WTC11 (cell line): Measurements from ENCODE around the gene FBXW2. TPM values are rescaled to one million over a fixed set of nuclear protein-coding genes. Genes with fewer than 3 reads are reported as not detected.

Experiments used
- ATAC-seq: fragments of 200-7000 bp; cut with Tn5 transposase; 2 replicates; pipeline ENCODE4 v1.10.0; 2021; ENCODE audit warnings: mild to moderate bottlenecking, moderate library complexity
- CTCF ChIA-PET: fragments of 300-600 bp; sonication (Branson Sonifier 250); formaldehyde crosslinking; loops from one replicate; lab custom pipeline; 2021; ENCODE audit warnings: antibody characterized with exemption; lab: Charles Lee
- POLR2A ChIA-PET: fragments of 350-600 bp; sonication (Branson Sonifier 250); formaldehyde crosslinking; loops from one replicate; lab custom pipeline; 2021; ENCODE audit warnings: antibody characterized with exemption; lab: Charles Lee
- DNase-seq: peaks from one replicate; pipeline ENCODE4 v3.0.0; 2021; ENCODE audit warnings: low spot score
- H3K27ac Mint-ChIP-seq: 2 replicates; pipeline ENCODE4 v1.8.0; 2021; ENCODE audit warnings: mixed read lengths
- H3K27me3 Mint-ChIP-seq: 2 replicates; pipeline ENCODE4 v1.8.0; 2021; ENCODE audit warnings: low read depth, mild to moderate bottlenecking, moderate library complexity, mixed read lengths
- H3K36me3 Mint-ChIP-seq: 2 replicates; pipeline ENCODE4 v1.8.0; 2021; ENCODE audit warnings: mixed read lengths
- H3K4me1 Mint-ChIP-seq: 2 replicates; pipeline ENCODE4 v1.8.0; 2022; ENCODE audit warnings: mixed read lengths
- H3K4me3 Mint-ChIP-seq: 2 replicates; pipeline ENCODE4 v1.8.0; 2021; ENCODE audit warnings: mild to moderate bottlenecking, moderate library complexity, mixed read lengths
- H3K9me3 Mint-ChIP-seq: 2 replicates; pipeline ENCODE4 v1.8.0; 2021; ENCODE audit warnings: mixed read lengths
- ELF4 ChIP-seq: sonication (generic); formaldehyde crosslinking; IDR thresholded peaks from 2 replicates; pipeline ENCODE4 v1.8.1; 2022; ENCODE audit warnings: low read depth, mild to moderate bottlenecking, moderate library complexity, missing genetic modification reagents
- ESRRA ChIP-seq: sonication (generic); formaldehyde crosslinking; IDR thresholded peaks from 2 replicates; pipeline ENCODE4 v1.8.1; 2022; ENCODE audit warnings: mild to moderate bottlenecking, missing genetic modification reagents, borderline replicate concordance
- ETV6 ChIP-seq: sonication (generic); formaldehyde crosslinking; IDR thresholded peaks from 2 replicates; pipeline ENCODE4 v1.8.1; 2022; ENCODE audit warnings: mild to moderate bottlenecking, missing genetic modification reagents
- FOXJ3 ChIP-seq: sonication (generic); formaldehyde crosslinking; IDR thresholded peaks from 2 replicates; pipeline ENCODE4 v1.9.0; 2021; ENCODE audit warnings: missing genetic modification reagents, mild to moderate bottlenecking, borderline replicate concordance
- FOXK1 ChIP-seq: sonication (generic); formaldehyde crosslinking; IDR thresholded peaks from 2 replicates; pipeline ENCODE4 v1.8.0; 2022; ENCODE audit warnings: mild to moderate bottlenecking, moderate library complexity, missing genetic modification reagents
- GABPB1 ChIP-seq: sonication (generic); formaldehyde crosslinking; IDR thresholded peaks from 2 replicates; pipeline ENCODE4 v1.8.1; 2023; ENCODE audit warnings: mild to moderate bottlenecking, missing genetic modification reagents
- HMGA2 ChIP-seq: fragments of 250-450 bp; sonication (Bioruptor Pico); IDR thresholded peaks from 2 replicates; pipeline ENCODE4 v1.4.0; 2021; ENCODE audit warnings: mild to moderate bottlenecking, moderate library complexity
- IRF2 ChIP-seq: sonication (generic); formaldehyde crosslinking; IDR thresholded peaks from 2 replicates; pipeline ENCODE4 v1.8.0; 2022; ENCODE audit warnings: low read depth, missing genetic modification reagents, borderline replicate concordance
- KAT7 ChIP-seq: sonication (generic); formaldehyde crosslinking; IDR thresholded peaks from 2 replicates; pipeline ENCODE4 v1.8.1; 2023; ENCODE audit warnings: missing genetic modification reagents, mild to moderate bottlenecking, borderline replicate concordance
- SMAD3 ChIP-seq: sonication (generic); formaldehyde crosslinking; IDR thresholded peaks from 2 replicates; pipeline ENCODE4 v1.8.0; 2022; ENCODE audit warnings: missing genetic modification reagents, mild to moderate bottlenecking, borderline replicate concordance
- ZNF138 ChIP-seq: sonication (generic); formaldehyde crosslinking; conservative IDR thresholded peaks from 2 replicates; pipeline ENCODE4 v1.8.1; 2022; ENCODE audit warnings: mild to moderate bottlenecking, moderate library complexity, missing genetic modification reagents
- ZNF396 ChIP-seq: fragments of 250-450 bp; sonication (Bioruptor Pico); IDR thresholded peaks from 2 replicates; pipeline ENCODE4 v1.8.0; 2021; ENCODE audit warnings: mild to moderate bottlenecking, moderate library complexity, borderline replicate concordance
- total RNA-seq: library from RNA; stranded (reverse); gene quantifications from 3 replicates; pipeline ENCODE4 v1.2.3, GENCODE V29; 2021
- TF ChIP-seq, protein P1 (sequence below): fragments of 250-450 bp; sonication (Bioruptor Pico); IDR thresholded peaks from 2 replicates; pipeline ENCODE4 v1.9.0; 2021; ENCODE audit warnings: mild to moderate bottlenecking, borderline replicate concordance
- TF ChIP-seq, protein P2 (sequence below): sonication (generic); formaldehyde crosslinking; IDR thresholded peaks from 2 replicates; pipeline ENCODE4 v1.8.1; 2023; ENCODE audit warnings: mild to moderate bottlenecking, missing genetic modification reagents, borderline replicate concordance
- TF ChIP-seq, protein P3 (sequence below): sonication (generic); formaldehyde crosslinking; IDR thresholded peaks from 2 replicates; pipeline ENCODE4 v1.8.1; 2023; ENCODE audit warnings: mild to moderate bottlenecking, missing genetic modification reagents
- TF ChIP-seq, protein P4 (sequence below): fragments of 250-450 bp; sonication (Bioruptor Pico); conservative IDR thresholded peaks from 2 replicates; pipeline ENCODE4 v1.9.0; 2021; ENCODE audit warnings: mild to moderate bottlenecking
- TF ChIP-seq, protein P5 (sequence below): sonication (generic); formaldehyde crosslinking; IDR thresholded peaks from 2 replicates; pipeline ENCODE4 v1.8.0; 2022; ENCODE audit warnings: mild to moderate bottlenecking, missing genetic modification reagents
- TF ChIP-seq, protein P6 (sequence below): sonication (generic); formaldehyde crosslinking; IDR thresholded peaks from 2 replicates; pipeline ENCODE4 v1.8.1; 2022; ENCODE audit warnings: low read depth, missing genetic modification reagents, borderline replicate concordance

FBXW2 gene
- total RNA-seq, 1 experiment from 2014 or later: 59.8 TPM

DNA sequence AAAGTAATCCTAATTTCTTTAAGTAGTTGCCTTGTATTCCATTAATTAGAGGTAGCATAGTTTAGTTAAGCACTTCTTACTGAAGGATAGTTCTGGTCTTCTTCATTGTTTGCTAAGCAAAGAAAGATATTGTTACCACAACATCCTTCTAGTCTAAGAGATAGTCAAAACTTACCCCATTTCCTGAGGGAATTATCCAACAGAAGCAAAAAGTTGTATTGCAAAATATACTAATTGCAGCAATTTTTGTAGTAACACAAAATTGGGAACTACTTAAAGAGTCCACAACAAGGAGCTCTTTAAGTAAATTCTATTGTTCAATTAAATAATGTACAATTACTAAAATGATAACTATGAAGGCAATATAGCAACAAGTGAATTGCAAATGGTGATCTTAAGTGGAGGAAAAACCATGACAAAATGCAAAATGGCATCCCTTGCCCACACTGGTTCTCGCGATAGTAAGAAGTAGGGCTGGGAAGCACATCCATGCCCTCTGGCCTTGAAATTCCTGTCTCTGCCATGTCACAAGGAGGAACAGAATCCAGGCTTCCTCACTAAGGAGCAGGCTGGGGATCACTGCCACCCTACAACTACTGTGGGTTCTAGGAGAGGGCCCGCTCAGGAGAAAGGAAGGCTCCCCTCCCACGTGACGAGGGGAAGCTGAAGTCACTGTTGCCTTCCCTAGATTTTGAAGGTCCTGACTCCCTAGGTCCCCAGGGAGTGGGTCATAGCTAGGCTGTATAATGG, 55.6 kb downstream of the FBXW2 start:
- Mint-ChIP-seq H3K27ac (no peak overlapping the region), H3K36me3 (no peaks in the 10 kb centered on the region), H3K9me3 (no peaks in the 10 kb centered on the region), H3K4me3 (no peak overlapping the region), H3K4me1 (no peaks in the 10 kb centered on the region), H3K27me3 (no peaks in the 10 kb centered on the region; the same call in 1 of the 2 replicates)
- ChIA-PET POLR2A (no interaction called here), CTCF (no interaction called here)
- DNase-seq (no peak), ATAC-seq (no peak)
- TF ChIP-seq GABPB1 (CRISPR knock-in tag) (no peak), IRF2 (no peak), ESRRA (CRISPR knock-in tag) (no peak), KAT7 (CRISPR knock-in tag) (no peak), ZNF138 (CRISPR knock-in tag) (no peak), ELF4 (CRISPR knock-in tag) (no peak), ETV6 (CRISPR knock-in tag) (no peak), HMGA2 (CRISPR knock-in tag) (no peak)
- TF ChIP-seq, protein P1, sequence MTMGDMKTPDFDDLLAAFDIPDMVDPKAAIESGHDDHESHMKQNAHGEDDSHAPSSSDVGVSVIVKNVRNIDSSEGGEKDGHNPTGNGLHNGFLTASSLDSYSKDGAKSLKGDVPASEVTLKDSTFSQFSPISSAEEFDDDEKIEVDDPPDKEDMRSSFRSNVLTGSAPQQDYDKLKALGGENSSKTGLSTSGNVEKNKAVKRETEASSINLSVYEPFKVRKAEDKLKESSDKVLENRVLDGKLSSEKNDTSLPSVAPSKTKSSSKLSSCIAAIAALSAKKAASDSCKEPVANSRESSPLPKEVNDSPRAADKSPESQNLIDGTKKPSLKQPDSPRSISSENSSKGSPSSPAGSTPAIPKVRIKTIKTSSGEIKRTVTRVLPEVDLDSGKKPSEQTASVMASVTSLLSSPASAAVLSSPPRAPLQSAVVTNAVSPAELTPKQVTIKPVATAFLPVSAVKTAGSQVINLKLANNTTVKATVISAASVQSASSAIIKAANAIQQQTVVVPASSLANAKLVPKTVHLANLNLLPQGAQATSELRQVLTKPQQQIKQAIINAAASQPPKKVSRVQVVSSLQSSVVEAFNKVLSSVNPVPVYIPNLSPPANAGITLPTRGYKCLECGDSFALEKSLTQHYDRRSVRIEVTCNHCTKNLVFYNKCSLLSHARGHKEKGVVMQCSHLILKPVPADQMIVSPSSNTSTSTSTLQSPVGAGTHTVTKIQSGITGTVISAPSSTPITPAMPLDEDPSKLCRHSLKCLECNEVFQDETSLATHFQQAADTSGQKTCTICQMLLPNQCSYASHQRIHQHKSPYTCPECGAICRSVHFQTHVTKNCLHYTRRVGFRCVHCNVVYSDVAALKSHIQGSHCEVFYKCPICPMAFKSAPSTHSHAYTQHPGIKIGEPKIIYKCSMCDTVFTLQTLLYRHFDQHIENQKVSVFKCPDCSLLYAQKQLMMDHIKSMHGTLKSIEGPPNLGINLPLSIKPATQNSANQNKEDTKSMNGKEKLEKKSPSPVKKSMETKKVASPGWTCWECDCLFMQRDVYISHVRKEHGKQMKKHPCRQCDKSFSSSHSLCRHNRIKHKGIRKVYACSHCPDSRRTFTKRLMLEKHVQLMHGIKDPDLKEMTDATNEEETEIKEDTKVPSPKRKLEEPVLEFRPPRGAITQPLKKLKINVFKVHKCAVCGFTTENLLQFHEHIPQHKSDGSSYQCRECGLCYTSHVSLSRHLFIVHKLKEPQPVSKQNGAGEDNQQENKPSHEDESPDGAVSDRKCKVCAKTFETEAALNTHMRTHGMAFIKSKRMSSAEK (CRISPR knock-in tag): no peak

DNA sequence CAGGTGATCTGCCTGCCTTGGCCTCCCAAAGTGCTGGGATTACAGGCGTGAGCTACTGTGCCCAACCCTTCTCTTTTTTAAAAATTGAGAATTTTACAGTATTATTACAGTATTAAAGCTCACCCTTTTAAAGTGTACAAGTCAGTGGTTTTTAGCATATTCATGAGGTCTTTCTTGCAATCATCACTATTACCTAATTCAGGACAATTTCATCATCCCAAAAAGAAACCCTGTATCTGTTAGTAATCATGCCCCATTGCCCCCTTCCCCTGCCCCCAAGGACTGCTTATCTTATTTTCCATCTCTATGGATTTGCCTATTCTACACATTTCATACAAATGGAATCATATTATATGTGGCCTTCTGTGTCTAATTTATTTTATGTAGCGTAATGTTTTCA, 56.3 kb downstream of the FBXW2 start:
- H3K36me3 Mint-ChIP-seq: no peaks in the 10 kb centered on the region
- CTCF ChIA-PET: interaction anchor here (1.5 kb wide), 1 partner anchor 19 kb away, joined by 6 read pairs; no protein-coding TSS in a partner anchor
- POLR2A ChIA-PET: no interaction called here
- H3K4me1 Mint-ChIP-seq: no peaks in the 10 kb centered on the region
- ATAC-seq (no peak), DNase-seq (no peak)
- TF ChIP-seq SMAD3 (CRISPR knock-in tag) (no peak), FOXJ3 (CRISPR knock-in tag) (no peak), ZNF396 (CRISPR knock-in tag) (no peak), FOXK1 (no peak)
- TF ChIP-seq, protein P2, sequence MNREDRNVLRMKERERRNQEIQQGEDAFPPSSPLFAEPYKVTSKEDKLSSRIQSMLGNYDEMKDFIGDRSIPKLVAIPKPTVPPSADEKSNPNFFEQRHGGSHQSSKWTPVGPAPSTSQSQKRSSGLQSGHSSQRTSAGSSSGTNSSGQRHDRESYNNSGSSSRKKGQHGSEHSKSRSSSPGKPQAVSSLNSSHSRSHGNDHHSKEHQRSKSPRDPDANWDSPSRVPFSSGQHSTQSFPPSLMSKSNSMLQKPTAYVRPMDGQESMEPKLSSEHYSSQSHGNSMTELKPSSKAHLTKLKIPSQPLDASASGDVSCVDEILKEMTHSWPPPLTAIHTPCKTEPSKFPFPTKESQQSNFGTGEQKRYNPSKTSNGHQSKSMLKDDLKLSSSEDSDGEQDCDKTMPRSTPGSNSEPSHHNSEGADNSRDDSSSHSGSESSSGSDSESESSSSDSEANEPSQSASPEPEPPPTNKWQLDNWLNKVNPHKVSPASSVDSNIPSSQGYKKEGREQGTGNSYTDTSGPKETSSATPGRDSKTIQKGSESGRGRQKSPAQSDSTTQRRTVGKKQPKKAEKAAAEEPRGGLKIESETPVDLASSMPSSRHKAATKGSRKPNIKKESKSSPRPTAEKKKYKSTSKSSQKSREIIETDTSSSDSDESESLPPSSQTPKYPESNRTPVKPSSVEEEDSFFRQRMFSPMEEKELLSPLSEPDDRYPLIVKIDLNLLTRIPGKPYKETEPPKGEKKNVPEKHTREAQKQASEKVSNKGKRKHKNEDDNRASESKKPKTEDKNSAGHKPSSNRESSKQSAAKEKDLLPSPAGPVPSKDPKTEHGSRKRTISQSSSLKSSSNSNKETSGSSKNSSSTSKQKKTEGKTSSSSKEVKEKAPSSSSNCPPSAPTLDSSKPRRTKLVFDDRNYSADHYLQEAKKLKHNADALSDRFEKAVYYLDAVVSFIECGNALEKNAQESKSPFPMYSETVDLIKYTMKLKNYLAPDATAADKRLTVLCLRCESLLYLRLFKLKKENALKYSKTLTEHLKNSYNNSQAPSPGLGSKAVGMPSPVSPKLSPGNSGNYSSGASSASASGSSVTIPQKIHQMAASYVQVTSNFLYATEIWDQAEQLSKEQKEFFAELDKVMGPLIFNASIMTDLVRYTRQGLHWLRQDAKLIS (CRISPR knock-in tag): no peak
- TF ChIP-seq, protein P3, sequence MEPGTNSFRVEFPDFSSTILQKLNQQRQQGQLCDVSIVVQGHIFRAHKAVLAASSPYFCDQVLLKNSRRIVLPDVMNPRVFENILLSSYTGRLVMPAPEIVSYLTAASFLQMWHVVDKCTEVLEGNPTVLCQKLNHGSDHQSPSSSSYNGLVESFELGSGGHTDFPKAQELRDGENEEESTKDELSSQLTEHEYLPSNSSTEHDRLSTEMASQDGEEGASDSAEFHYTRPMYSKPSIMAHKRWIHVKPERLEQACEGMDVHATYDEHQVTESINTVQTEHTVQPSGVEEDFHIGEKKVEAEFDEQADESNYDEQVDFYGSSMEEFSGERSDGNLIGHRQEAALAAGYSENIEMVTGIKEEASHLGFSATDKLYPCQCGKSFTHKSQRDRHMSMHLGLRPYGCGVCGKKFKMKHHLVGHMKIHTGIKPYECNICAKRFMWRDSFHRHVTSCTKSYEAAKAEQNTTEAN (CRISPR knock-in tag): no peak
- TF ChIP-seq, protein P4, sequence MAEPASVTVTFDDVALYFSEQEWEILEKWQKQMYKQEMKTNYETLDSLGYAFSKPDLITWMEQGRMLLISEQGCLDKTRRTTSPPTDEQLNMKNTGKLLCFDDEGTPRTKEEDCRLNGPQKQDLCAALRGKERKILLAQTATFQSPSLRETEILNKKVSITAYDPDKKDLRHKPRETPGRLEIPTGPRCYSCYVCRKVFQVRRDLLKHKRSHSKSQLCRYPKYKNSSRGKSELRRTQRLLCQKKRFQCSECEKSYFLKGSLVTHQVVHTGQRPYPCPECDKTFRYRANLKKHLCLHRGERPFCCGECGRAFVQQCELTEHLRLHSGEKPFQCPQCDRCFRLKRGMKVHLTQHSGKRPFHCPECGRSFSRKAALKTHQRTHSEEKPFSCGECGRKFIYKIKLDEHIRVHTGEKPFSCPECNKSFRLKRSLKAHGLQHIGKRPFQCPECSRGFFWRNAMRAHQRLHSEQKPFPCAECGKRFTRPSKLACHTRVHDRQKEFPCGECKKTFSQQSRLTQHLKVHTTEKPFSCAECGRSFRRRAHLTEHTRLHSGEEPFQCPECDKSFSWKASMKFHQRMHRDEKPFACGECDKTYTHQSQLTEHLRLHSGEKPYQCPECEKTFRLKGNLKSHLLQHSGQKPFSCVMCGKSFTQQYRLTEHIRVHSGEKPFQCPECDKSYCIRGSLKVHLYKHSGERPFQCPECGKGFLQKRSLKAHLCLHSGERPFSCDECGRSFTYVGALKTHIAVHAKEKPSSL (CRISPR knock-in tag): no peak
- TF ChIP-seq, protein P5, sequence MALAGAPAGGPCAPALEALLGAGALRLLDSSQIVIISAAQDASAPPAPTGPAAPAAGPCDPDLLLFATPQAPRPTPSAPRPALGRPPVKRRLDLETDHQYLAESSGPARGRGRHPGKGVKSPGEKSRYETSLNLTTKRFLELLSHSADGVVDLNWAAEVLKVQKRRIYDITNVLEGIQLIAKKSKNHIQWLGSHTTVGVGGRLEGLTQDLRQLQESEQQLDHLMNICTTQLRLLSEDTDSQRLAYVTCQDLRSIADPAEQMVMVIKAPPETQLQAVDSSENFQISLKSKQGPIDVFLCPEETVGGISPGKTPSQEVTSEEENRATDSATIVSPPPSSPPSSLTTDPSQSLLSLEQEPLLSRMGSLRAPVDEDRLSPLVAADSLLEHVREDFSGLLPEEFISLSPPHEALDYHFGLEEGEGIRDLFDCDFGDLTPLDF (CRISPR knock-in tag): no peak
- TF ChIP-seq, protein P6, sequence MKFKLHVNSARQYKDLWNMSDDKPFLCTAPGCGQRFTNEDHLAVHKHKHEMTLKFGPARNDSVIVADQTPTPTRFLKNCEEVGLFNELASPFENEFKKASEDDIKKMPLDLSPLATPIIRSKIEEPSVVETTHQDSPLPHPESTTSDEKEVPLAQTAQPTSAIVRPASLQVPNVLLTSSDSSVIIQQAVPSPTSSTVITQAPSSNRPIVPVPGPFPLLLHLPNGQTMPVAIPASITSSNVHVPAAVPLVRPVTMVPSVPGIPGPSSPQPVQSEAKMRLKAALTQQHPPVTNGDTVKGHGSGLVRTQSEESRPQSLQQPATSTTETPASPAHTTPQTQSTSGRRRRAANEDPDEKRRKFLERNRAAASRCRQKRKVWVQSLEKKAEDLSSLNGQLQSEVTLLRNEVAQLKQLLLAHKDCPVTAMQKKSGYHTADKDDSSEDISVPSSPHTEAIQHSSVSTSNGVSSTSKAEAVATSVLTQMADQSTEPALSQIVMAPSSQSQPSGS (CRISPR knock-in tag): no peak
- no peak overlapping the region for H3K4me3 Mint-ChIP-seq
- no peaks in the 10 kb centered on the region for H3K9me3 Mint-ChIP-seq
- no peaks in the 10 kb centered on the region; the same call in 1 of the 2 replicates for H3K27me3 Mint-ChIP-seq
- no peak overlapping the region for H3K27ac Mint-ChIP-seq
